Tibial artery (tissue), 4 donors: ENCODE results near the gene ANKRD44.
A peak's percentile ranks its signal among the peaks of the same experiment; 100 is the strongest.

Experiments
- DNase-seq, 2 donors: peaks; one replicate each; pipeline ENCODE4 v3.0.0-alpha.2; 2019
- H3K27ac ChIP-seq, 2 donors: fragments of 200-600 bp; sonication (generic) in 1 of 2; 1 replicate in 1 of 2; 2 replicates in 1 of 2; pipeline ENCODE4 v1.5.1; 2018 to 2019; ENCODE audit warnings: mild to moderate bottlenecking in 1 of 2
- H3K27me3 ChIP-seq, 2 donors: fragments of 200-600 bp; sonication (generic) in 1 of 2; one replicate each; pipeline versions ENCODE4 v1.5.1 to v1.6.0; 2016 to 2019
- H3K36me3 ChIP-seq, 3 donors: fragments of 200-600 bp; sonication (generic) in 2 of 3; one replicate each; pipeline ENCODE4 v1.5.1; 2016 to 2019; ENCODE audit warnings: mild to moderate bottlenecking in 2 of 3
- H3K4me1 ChIP-seq, 4 donors: fragments of 200-600 bp; sonication (generic) in 2 of 4; 1 replicate in 3 of 4; 2 replicates in 1 of 4; pipeline ENCODE4 v1.5.1; 2016 to 2019
- H3K4me3 ChIP-seq, 2 donors: fragments of 200-600 bp; sonication (generic) in 1 of 2; 1 replicate in 1 of 2; 2 replicates in 1 of 2; pipeline ENCODE4 v1.5.1; 2018 to 2019; ENCODE audit warnings: mild to moderate bottlenecking in 2 of 2
- H3K9me3 ChIP-seq, 3 donors: fragments of 200-600 bp; sonication (generic) in 1 of 3; one replicate each; pipeline ENCODE4 v1.5.1; 2016 to 2019
- CTCF ChIP-seq, 2 experiments: fragments of 200-600 bp in 1 of 2; fragments of 450-650 bp in 1 of 2; IDR thresholded peaks; one replicate each; pipeline ENCODE4 v1.5.1; 2017 to 2019; ENCODE audit warnings: antibody characterized with exemption in 2 of 2, mild to moderate bottlenecking in 1 of 2, moderate library complexity in 1 of 2
- intact Hi-C: fragments of 100-400 bp; cut with DNase I; formaldehyde crosslinking; loops from one replicate; pipeline ENCODE4 v1.15.0; 2023; ENCODE audit warnings: low total_unique reads

ANKRD44 gene

GRCh38 chr2:196968516-196968915 lies 342.1 kb downstream of the ANKRD44 start:
- no peak overlapping the region for H3K27ac ChIP-seq
- H3K4me1 ChIP-seq = no peaks in the 10 kb centered on the region
- DNase-seq = no peak
- H3K9me3 ChIP-seq = no peaks in the 10 kb centered on the region
- H3K36me3 ChIP-seq = no peaks in the 10 kb centered on the region
- TF ChIP-seq CTCF (IDR thresholded peaks at IDR 0.05) = no peak
- no peak overlapping the region for H3K4me3 ChIP-seq
- intact Hi-C loops = no loop called here
- H3K27me3 ChIP-seq = no peaks in the 10 kb centered on the region

DNA sequence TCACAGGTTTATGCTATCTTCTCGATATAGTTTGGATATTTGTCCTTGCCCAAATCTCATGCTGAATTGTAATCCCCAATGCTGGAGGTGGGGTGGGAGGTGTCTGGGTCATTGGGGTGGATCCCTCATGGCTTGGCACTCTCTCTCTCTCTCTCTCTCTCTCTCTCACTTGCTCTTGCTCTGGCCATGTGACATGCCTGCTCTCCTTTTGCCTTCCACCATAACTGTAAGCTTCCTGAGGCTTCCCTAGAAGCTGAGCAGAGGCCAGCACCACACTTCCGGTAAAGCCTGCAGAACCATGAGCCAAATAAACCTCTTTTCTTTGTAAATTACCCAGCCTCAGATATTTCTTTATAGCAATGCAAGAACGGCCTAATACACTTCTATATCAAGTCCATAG lies 342.8 kb downstream of the ANKRD44 start:
- Histone ChIP-seq H3K27me3 (no peaks in the 10 kb centered on the region), H3K27ac (no peak overlapping the region), H3K36me3 (no peaks in the 10 kb centered on the region), H3K4me1 (no peaks in the 10 kb centered on the region), H3K9me3 (no peaks in the 10 kb centered on the region), H3K4me3 (no peak overlapping the region)
- no peak for DNase-seq
- TF ChIP-seq CTCF (IDR thresholded peaks at IDR 0.05) = no peak
- intact Hi-C loops = no loop called here

GRCh38 chr2:196967116-196967515 lies 343.5 kb downstream of the ANKRD44 start:
- H3K9me3 ChIP-seq = no peaks in the 10 kb centered on the region
- no peaks in the 10 kb centered on the region for H3K36me3 ChIP-seq
- intact Hi-C loops = no loop called here
- peak overlapping the region in 1 of 2 donors; percentile 11 for H3K4me3 ChIP-seq
- TF ChIP-seq CTCF (IDR thresholded peaks at IDR 0.05) = no peak
- no peaks in the 10 kb centered on the region for H3K27me3 ChIP-seq
- H3K27ac ChIP-seq = no peak overlapping the region
- H3K4me1 ChIP-seq = no peaks in the 10 kb centered on the region
- DNase-seq = no peak

DNA sequence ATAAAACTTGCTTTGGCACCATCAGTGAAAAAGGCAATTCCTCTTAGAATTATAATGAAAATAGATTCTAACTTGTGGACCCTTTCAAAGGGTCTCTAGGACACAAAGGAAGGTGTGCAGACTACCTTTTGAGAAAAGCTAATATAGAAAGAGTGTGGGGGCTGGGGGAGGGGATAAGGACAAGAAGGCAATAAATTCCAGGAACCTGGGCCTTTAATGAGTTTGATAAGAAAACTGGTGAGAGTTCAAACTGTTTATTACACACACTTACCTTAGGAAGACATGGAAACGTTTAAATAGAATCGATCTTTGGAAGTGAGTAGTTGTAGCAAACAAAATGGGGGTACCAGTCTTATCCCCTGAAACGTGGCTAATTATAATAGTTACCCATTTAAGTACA lies 344.5 kb downstream of the ANKRD44 start:
- H3K27ac ChIP-seq = no peak overlapping the region
- intact Hi-C loops = no loop called here
- DNase-seq = no peak

GRCh38 chr2:196965651-196966050 lies 344.9 kb downstream of the ANKRD44 start:
- no peaks in the 10 kb centered on the region for H3K9me3 ChIP-seq
- no peak for TF ChIP-seq CTCF (IDR thresholded peaks at IDR 0.05)
- H3K36me3 ChIP-seq = no peaks in the 10 kb centered on the region
- H3K4me1 ChIP-seq = no peaks in the 10 kb centered on the region
- no peak overlapping the region for H3K4me3 ChIP-seq
- H3K27ac ChIP-seq = no peak overlapping the region
- DNase-seq = no peak
- intact Hi-C loops = no loop called here
- no peaks in the 10 kb centered on the region for H3K27me3 ChIP-seq

More for the DNA sequence above, 344.5 kb downstream of the ANKRD44 start:
- Histone ChIP-seq H3K4me1 (no peaks in the 10 kb centered on the region), H3K9me3 (no peaks in the 10 kb centered on the region), H3K36me3 (no peaks in the 10 kb centered on the region), H3K4me3 (no peak overlapping the region), H3K27me3 (no peaks in the 10 kb centered on the region)
- no peak for TF ChIP-seq CTCF (IDR thresholded peaks at IDR 0.05)

DNA sequence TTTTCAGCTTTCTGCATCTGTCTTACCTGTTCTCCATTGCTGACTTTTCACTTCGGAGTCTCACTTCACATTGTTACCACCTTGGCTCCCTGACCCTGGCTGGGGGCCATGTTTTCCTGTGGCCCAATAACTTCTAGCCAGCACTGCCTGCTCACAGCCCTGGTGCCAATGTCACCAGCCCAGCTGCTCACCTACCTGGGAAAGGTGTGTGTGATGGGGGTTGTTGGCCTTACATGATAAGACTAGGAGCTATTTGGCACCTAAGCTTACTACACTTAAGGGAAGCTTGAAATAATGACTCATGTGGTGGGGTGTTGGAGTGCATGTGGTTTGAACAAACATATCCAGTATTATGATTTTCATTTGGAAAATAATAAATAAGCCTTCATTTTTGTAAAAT lies 346.6 kb downstream of the ANKRD44 start:
- no peak for DNase-seq
- TF ChIP-seq CTCF (IDR thresholded peaks at IDR 0.05) = no peak
- no peak overlapping the region for H3K4me3 ChIP-seq
- no peaks in the 10 kb centered on the region for H3K4me1 ChIP-seq
- no peaks in the 10 kb centered on the region for H3K36me3 ChIP-seq
- no peaks in the 10 kb centered on the region for H3K9me3 ChIP-seq
- no peaks in the 10 kb centered on the region for H3K27me3 ChIP-seq
- intact Hi-C loops = no loop called here
- H3K27ac ChIP-seq = no peak overlapping the region
